Activated CD4-positive, alpha-beta memory T cell treated with anti-CD3 and anti-CD28 coated beads for 36 hours (primary cell): ENCODE results near the gene CDK6. TPM values are rescaled to one million over a fixed set of nuclear protein-coding genes. Genes with fewer than 3 reads are reported as not detected.

ENCODE experiments used
- CTCF ChIA-PET: fragments of 350-600 bp; sonication (Branson Sonifier 250); formaldehyde crosslinking; loops from one replicate; lab custom pipeline; 2021; ENCODE audit warnings: antibody characterized with exemption, inconsistent platforms; lab: Charles Lee
- POLR2A ChIA-PET: fragments of 350-600 bp; sonication (Branson Sonifier 250); formaldehyde crosslinking; loops from one replicate; lab custom pipeline; 2021; ENCODE audit warnings: antibody characterized with exemption; lab: Charles Lee
- DNase-seq: peaks from one replicate; pipeline ENCODE4 v3.0.0-alpha.2; 2020
- H3K27ac Mint-ChIP-seq: one replicate; pipeline ENCODE4 v1.8.0; 2021; ENCODE audit warnings: mixed read lengths
- H3K27me3 Mint-ChIP-seq: one replicate; pipeline ENCODE4 v1.8.0; 2021; ENCODE audit warnings: mixed read lengths
- H3K36me3 Mint-ChIP-seq: one replicate; pipeline ENCODE4 v1.8.0; 2021; ENCODE audit warnings: mixed read lengths
- H3K4me1 Mint-ChIP-seq: one replicate; pipeline ENCODE4 v1.8.0; 2021; ENCODE audit warnings: low read depth, mixed read lengths
- H3K4me3 Mint-ChIP-seq: one replicate; pipeline ENCODE4 v1.8.0; 2021; ENCODE audit warnings: mild to moderate bottlenecking, mixed read lengths
- H3K9me3 Mint-ChIP-seq: one replicate; pipeline ENCODE4 v1.8.0; 2021; ENCODE audit warnings: mixed read lengths
- intact Hi-C: fragments of 100-400 bp; cut with micrococcal nuclease; formaldehyde crosslinking; loops from one replicate; pipeline ENCODE4 v1.15.1; 2023
- total RNA-seq, 2 experiments: library from RNA; stranded (reverse); gene quantifications; one replicate each; pipeline ENCODE4 v1.2.3, GENCODE V29; 2021

The CDK6 gene
- total RNA-seq, 2 experiments from 2014 or later, result 131 to 132 TPM

DNA sequence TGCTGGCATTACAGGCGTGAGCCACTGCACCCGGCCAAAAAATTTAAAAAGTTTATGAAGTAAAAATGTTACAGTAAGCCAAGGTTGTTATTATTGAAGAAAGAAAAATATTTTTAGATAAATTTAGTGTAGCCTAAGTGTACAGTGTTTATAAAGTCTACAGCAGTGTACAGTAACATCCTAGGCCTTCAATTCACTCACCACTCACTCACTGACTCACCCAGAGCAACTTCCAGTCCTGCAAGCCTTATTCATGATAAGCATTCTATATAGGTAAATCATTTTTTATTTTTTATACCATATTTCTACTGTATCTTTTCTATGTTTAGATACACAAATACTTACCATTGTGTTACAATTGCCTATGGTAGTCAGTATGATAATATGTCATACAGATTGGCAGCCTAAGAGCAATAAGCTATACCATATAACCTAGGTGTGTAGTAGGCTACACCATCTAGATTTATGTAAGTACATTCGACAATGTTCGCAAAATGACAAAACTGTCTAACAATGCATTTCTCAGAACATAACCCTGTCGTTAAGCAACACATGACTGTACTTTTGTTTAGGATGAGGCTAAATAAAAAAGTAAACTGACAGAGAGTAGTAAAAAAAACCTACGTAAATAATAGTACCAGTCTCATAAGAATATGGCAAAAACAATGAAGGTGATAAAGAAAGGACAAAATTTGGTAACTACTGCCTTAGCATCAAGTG is 168.4 kb downstream of the CDK6 start:
- Mint-ChIP-seq H3K27ac (peak overlapping the region; percentile 49), H3K27me3 (no peaks in the 10 kb centered on the region), H3K9me3 (no peaks in the 10 kb centered on the region), H3K36me3 (peaks cover 44% of the 10 kb centered on the region), H3K4me1 (peaks cover 63% of the 10 kb centered on the region), H3K4me3 (no peak overlapping the region)
- DNase-seq, result no peak
- ChIA-PET POLR2A (no interaction called here), CTCF (no interaction called here)
- intact Hi-C loops, result no loop called here

- Mint-ChIP-seq H3K9me3 (no peaks in the 10 kb centered on the region), H3K27me3 (no peaks in the 10 kb centered on the region), H3K36me3 (peaks cover 34% of the 10 kb centered on the region), H3K4me1 (peaks cover 45% of the 10 kb centered on the region), H3K4me3 (no peak overlapping the region), H3K27ac (peak overlapping the region; percentile 90)
- POLR2A ChIA-PET, result interaction anchor here (0.7 to 2.1 kb wide), 2 partner anchors 21 to 157 kb away, joined by 3 to 6 read pairs; no protein-coding TSS in a partner anchor
- intact Hi-C loops, result no loop called here
- CTCF ChIA-PET, result no interaction called here
- DNase-seq, result no peak
These were observed 170.4 kb downstream of the CDK6 start for GRCh38 chr7:92665926-92666325.

- POLR2A ChIA-PET, result no interaction called here
- CTCF ChIA-PET, result no interaction called here
- no peak for DNase-seq
- no peak overlapping the region for H3K27ac Mint-ChIP-seq
- H3K27me3 Mint-ChIP-seq, result no peaks in the 10 kb centered on the region
- intact Hi-C loops, result no loop called here
- no peaks in the 10 kb centered on the region for H3K9me3 Mint-ChIP-seq
- H3K36me3 Mint-ChIP-seq, result peaks cover 34% of the 10 kb centered on the region
- peaks cover 33% of the 10 kb centered on the region for H3K4me1 Mint-ChIP-seq
- no peak overlapping the region for H3K4me3 Mint-ChIP-seq
These were observed 174.7 kb downstream of the CDK6 start for GRCh38 chr7:92661651-92662050.

DNA sequence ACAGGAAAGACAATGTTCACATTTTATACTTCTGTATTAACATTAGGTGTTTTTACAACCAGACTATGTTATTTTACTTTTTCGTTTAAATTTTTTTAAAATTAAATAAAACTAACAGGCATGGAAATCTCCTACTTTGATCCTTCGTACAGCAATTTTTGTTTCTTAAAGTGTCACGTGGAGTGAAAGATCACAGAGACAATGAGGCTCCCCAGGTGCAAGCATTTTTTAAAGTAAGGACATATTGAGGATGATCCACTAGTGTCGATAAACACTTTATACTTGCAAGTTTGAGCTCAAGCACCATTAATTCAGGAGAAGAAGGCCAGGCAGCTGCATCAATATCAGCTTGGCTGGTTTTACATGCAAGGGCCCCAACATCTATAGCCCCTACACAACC is 177.7 kb downstream of the CDK6 start:
- no peak for DNase-seq
- Mint-ChIP-seq H3K27ac (no peak overlapping the region), H3K9me3 (no peaks in the 10 kb centered on the region), H3K4me1 (peaks cover 24% of the 10 kb centered on the region), H3K27me3 (no peaks in the 10 kb centered on the region), H3K4me3 (no peak overlapping the region), H3K36me3 (peaks cover 25% of the 10 kb centered on the region)
- POLR2A ChIA-PET, result no interaction called here
- CTCF ChIA-PET, result no interaction called here
- intact Hi-C loops, result no loop called here

DNA sequence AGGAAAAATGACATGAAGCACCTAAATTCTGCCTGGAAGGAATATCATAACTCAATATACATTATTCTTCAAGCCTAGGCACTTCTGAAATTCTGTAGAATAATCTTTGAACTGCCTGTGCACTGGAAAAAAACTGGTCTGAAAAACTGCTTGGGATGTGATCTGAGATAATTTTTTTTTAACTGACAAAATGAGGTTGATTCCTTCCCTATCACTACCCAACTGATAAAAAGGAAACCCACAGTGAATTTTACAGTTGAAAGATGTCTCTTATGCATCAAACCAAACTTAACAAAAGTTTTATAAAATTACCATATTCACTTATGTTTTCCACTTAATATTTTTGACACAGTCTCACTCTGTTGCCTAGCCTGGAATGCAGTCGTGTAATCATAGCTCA is 179.0 kb downstream of the CDK6 start:
- Mint-ChIP-seq H3K27ac (no peak overlapping the region), H3K4me1 (peaks cover 34% of the 10 kb centered on the region), H3K36me3 (peaks cover 27% of the 10 kb centered on the region), H3K9me3 (no peaks in the 10 kb centered on the region), H3K27me3 (no peaks in the 10 kb centered on the region), H3K4me3 (no peak overlapping the region)
- ChIA-PET CTCF (interaction anchor here (0.5 kb wide), 1 partner anchor 253 kb away, joined by 3 read pairs; no protein-coding TSS in a partner anchor), POLR2A (interaction anchor here (0.6 to 1.1 kb wide), 2 partner anchors 12 to 24 kb away, joined by 3 to 4 read pairs; no protein-coding TSS in a partner anchor)
- DNase-seq, result no peak
- intact Hi-C loops, result no loop called here

GRCh38 chr7:92656121-92656520 is 180.3 kb downstream of the CDK6 start:
- no peaks in the 10 kb centered on the region for H3K27me3 Mint-ChIP-seq
- H3K27ac Mint-ChIP-seq, result no peak overlapping the region
- peaks cover 29% of the 10 kb centered on the region for H3K36me3 Mint-ChIP-seq
- H3K4me3 Mint-ChIP-seq, result no peak overlapping the region
- peaks cover 45% of the 10 kb centered on the region for H3K4me1 Mint-ChIP-seq
- ChIA-PET POLR2A (no interaction called here), CTCF (interaction anchor here (1.5 kb wide), 1 partner anchor 35 kb away, joined by 3 read pairs; no protein-coding TSS in a partner anchor)
- DNase-seq, result no peak
- intact Hi-C loops, result no loop called here
- no peaks in the 10 kb centered on the region for H3K9me3 Mint-ChIP-seq

GRCh38 chr7:92655346-92655884 is 181.0 kb downstream of the CDK6 start:
- CTCF ChIA-PET, result interaction anchor here (1.5 kb wide), 1 partner anchor 34 kb away, joined by 3 read pairs; no protein-coding TSS in a partner anchor
- no peak for DNase-seq
- H3K9me3 Mint-ChIP-seq, result no peaks in the 10 kb centered on the region
- H3K27me3 Mint-ChIP-seq, result no peaks in the 10 kb centered on the region
- POLR2A ChIA-PET, result no interaction called here
- no peak overlapping the region for H3K4me3 Mint-ChIP-seq
- peaks cover 50% of the 10 kb centered on the region for H3K4me1 Mint-ChIP-seq
- H3K27ac Mint-ChIP-seq, result no peak overlapping the region
- H3K36me3 Mint-ChIP-seq, result peaks cover 29% of the 10 kb centered on the region
- intact Hi-C loops, result no loop called here

GRCh38 chr7:92653136-92653535 is 183.2 kb downstream of the CDK6 start:
- intact Hi-C loops, result no loop called here
- DNase-seq, result no peak
- ChIA-PET POLR2A (no interaction called here), CTCF (no interaction called here)
- H3K4me1 Mint-ChIP-seq, result peaks cover 68% of the 10 kb centered on the region
- H3K4me3 Mint-ChIP-seq, result no peak overlapping the region
- no peaks in the 10 kb centered on the region for H3K27me3 Mint-ChIP-seq
- H3K36me3 Mint-ChIP-seq, result peaks cover 20% of the 10 kb centered on the region
- H3K9me3 Mint-ChIP-seq, result no peaks in the 10 kb centered on the region
- H3K27ac Mint-ChIP-seq, result peak overlapping the region; percentile 79

DNA sequence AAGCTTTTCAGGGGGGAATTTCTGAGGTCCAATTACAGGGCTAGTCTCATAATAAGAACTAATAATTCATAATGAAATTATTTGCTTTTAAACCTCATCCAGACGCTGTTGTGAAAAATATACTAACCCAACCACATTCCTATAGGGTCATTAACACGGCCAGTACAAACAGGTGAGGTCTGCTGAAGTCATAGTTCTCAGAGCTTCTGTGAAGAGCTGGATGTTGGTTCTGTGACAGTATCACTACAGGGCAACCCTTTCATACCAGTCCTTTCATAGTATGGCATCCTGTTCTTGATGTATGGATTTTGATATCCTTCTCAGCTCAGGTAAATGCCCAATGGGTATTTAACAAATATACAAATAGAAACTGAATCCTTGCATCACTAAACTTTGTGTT is 183.8 kb downstream of the CDK6 start:
- no peaks in the 10 kb centered on the region for H3K9me3 Mint-ChIP-seq
- POLR2A ChIA-PET, result no interaction called here
- no peak overlapping the region for H3K4me3 Mint-ChIP-seq
- no peaks in the 10 kb centered on the region for H3K27me3 Mint-ChIP-seq
- peak overlapping the region; percentile 69 for H3K27ac Mint-ChIP-seq
- peaks cover 73% of the 10 kb centered on the region for H3K4me1 Mint-ChIP-seq
- intact Hi-C loops, result loop anchor here (1.0 kb wide), 1 partner anchor 19 kb away; no protein-coding TSS in a partner anchor
- DNase-seq, result no peak
- H3K36me3 Mint-ChIP-seq, result peaks cover 22% of the 10 kb centered on the region
- CTCF ChIA-PET, result interaction anchor here (1.1 kb wide), 1 partner anchor 33 kb away, joined by 4 read pairs; no protein-coding TSS in a partner anchor

- Mint-ChIP-seq H3K9me3 (no peaks in the 10 kb centered on the region), H3K36me3 (peaks cover 12% of the 10 kb centered on the region), H3K4me1 (peaks cover 83% of the 10 kb centered on the region), H3K27ac (peak overlapping the region; percentile 96), H3K27me3 (no peaks in the 10 kb centered on the region), H3K4me3 (no peak overlapping the region)
- ChIA-PET POLR2A (interaction anchor here (1.7 kb wide), 1 partner anchor 17 kb away, joined by 6 read pairs; no protein-coding TSS in a partner anchor), CTCF (no interaction called here)
- no peak for DNase-seq
- intact Hi-C loops, result no loop called here
These were observed 186.0 kb downstream of the CDK6 start for GRCh38 chr7:92650391-92650790.

DNA sequence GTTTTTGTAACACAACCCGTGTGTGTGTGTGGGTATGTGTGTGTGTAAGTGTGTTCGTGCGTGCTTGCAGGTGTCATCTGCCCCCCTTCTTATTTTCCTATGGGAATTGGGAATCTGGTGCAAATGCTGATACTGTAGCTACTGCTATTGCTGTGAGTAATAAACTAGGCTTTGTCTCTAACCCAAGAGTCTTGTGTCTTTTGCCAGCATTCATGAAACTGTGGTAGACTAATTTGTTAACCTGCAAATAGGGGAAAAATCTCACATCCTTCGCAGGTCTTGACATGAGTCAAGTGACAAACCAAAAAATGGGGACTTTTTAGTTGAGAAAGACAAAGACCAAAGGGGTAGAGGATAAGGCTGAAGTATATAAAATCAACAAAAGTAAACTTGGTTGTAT is 188.3 kb downstream of the CDK6 start:
- intact Hi-C loops, result loop anchor here (1.0 kb wide), 5 partner anchors 15 to 256 kb away; no protein-coding TSS in a partner anchor
- H3K36me3 Mint-ChIP-seq, result peaks cover 15% of the 10 kb centered on the region
- peak overlapping the region; percentile 16 for H3K4me3 Mint-ChIP-seq
- peak overlapping the region; percentile 96 for H3K27ac Mint-ChIP-seq
- peaks cover 91% of the 10 kb centered on the region for H3K4me1 Mint-ChIP-seq
- no peaks in the 10 kb centered on the region for H3K27me3 Mint-ChIP-seq
- ChIA-PET POLR2A (interaction anchor here (0.8 to 7.8 kb wide), 6 partner anchors 13 to 185 kb away, joined by 3 to 85 read pairs (median 4); no protein-coding TSS in a partner anchor), CTCF (no interaction called here)
- DNase-seq, result no peak
- H3K9me3 Mint-ChIP-seq, result no peaks in the 10 kb centered on the region

DNA sequence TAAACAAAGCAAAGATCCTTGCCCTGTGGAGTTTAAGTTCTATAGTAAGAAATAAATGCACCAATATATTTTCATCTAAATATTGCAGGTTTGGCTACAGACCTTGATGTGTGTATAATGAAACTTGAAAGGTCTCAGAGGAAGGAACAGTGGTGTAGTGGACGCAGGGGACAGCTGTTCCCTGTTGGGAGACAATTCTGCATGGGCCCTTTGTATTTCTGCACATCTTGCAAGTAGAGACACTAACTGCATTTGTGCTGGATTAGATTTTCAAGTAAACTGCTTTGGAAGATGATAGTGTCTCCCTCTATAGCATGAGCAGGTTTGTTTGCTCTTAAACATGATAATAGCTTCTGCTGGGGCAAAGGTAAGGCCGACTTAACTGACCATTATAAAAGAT is 188.7 kb downstream of the CDK6 start:
- Mint-ChIP-seq H3K4me1 (peaks cover 92% of the 10 kb centered on the region), H3K27ac (peak overlapping the region; percentile 96), H3K9me3 (no peaks in the 10 kb centered on the region), H3K36me3 (peaks cover 15% of the 10 kb centered on the region), H3K27me3 (no peaks in the 10 kb centered on the region), H3K4me3 (peak overlapping the region; percentile 16)
- intact Hi-C loops, result loop anchor here (1.0 kb wide), 5 partner anchors 14 to 257 kb away; no protein-coding TSS in a partner anchor
- no peak for DNase-seq
- CTCF ChIA-PET, result no interaction called here
- POLR2A ChIA-PET, result interaction anchor here (0.8 to 7.8 kb wide), 5 partner anchors 12 to 84 kb away, joined by 3 to 85 read pairs (median 4); no protein-coding TSS in a partner anchor
